DOHH2 (cell line): Measurements from ENCODE around the gene DXO.

Experiments
- H3F3A ChIP-seq: fragments of 200-600 bp; sonication (generic), shearing (Covaris generic); 2 replicates; pipeline ENCODE4 v1.6.0; 2016; ENCODE audit warnings: antibody characterized with exemption, mild to moderate bottlenecking; ENCODE audit not compliant: control insufficient read depth, insufficient read depth
- H3K27ac ChIP-seq: fragments of 200-600 bp; sonication (generic); 2 replicates; pipeline ENCODE4 v1.5.1; 2014; ENCODE audit warnings: low read depth, mild to moderate bottlenecking, low read length, moderate library complexity
- H3K27me3 ChIP-seq: fragments of 200-600 bp; sonication (generic); 2 replicates; pipeline ENCODE4 v1.6.1; 2014; ENCODE audit warnings: mild to moderate bottlenecking, low read length, mixed read lengths; ENCODE audit not compliant: control insufficient read depth
- H3K36me3 ChIP-seq: fragments of 200-600 bp; sonication (generic); 2 replicates; pipeline ENCODE4 v1.6.1; 2014; ENCODE audit warnings: mild to moderate bottlenecking, low read length, moderate library complexity, mixed read lengths; ENCODE audit not compliant: control insufficient read depth
- H3K4me1 ChIP-seq: fragments of 200-600 bp; sonication (generic); 2 replicates; pipeline ENCODE4 v1.6.1; 2014; ENCODE audit warnings: mild to moderate bottlenecking, low read length, mixed read lengths; ENCODE audit not compliant: control insufficient read depth
- H3K4me2 ChIP-seq: fragments of 200-600 bp; sonication (generic); 2 replicates; pipeline ENCODE4 v1.6.0; 2014; ENCODE audit warnings: mild to moderate bottlenecking, low read length, moderate library complexity
- H3K4me3 ChIP-seq: fragments of 200-600 bp; sonication (generic); 2 replicates; pipeline ENCODE4 v1.5.1; 2014; ENCODE audit warnings: mild to moderate bottlenecking, low read length, mixed read lengths
- H3K79me2 ChIP-seq: fragments of 200-600 bp; sonication (generic); 2 replicates; pipeline ENCODE4 v1.6.1; 2014; ENCODE audit warnings: mild to moderate bottlenecking, low read length, mixed read lengths; ENCODE audit not compliant: control insufficient read depth
- H3K9me2 ChIP-seq: fragments of 200-600 bp; sonication (generic); replicated peaks from 2 replicates; pipeline ENCODE4 v1.6.1; 2014; ENCODE audit warnings: mild to moderate bottlenecking, low read length, mixed read lengths; ENCODE audit not compliant: control insufficient read depth
- H3K9me3 ChIP-seq: fragments of 200-600 bp; sonication (generic); 2 replicates; pipeline ENCODE4 v1.6.1; 2014; ENCODE audit warnings: antibody characterized with exemption, low read length, mixed read lengths; ENCODE audit not compliant: control insufficient read depth, insufficient read depth
- H4K20me1 ChIP-seq: fragments of 200-600 bp; sonication (generic); 2 replicates; pipeline ENCODE4 v1.6.0; 2014; ENCODE audit warnings: low read depth, mild to moderate bottlenecking, antibody characterized with exemption, low read length, moderate library complexity; ENCODE audit not compliant: control insufficient read depth, insufficient read depth
- EZH2phosphoT487 ChIP-seq: fragments of 200-600 bp; sonication (generic); IDR thresholded peaks from 2 replicates; pipeline ENCODE4 v1.6.1; 2017; ENCODE audit warnings: borderline replicate concordance, mild to moderate bottlenecking, antibody characterized with exemption, low read length, moderate library complexity, mixed read lengths
- TF ChIP-seq, protein P1 (sequence below): fragments of 200-600 bp; sonication (generic); IDR thresholded peaks from one replicate; pipeline ENCODE4 v1.5.1; 2014; ENCODE audit warnings: antibody characterized with exemption, mild to moderate bottlenecking, low read depth, low read length; ENCODE audit not compliant: poor library complexity, severe bottlenecking

DXO gene

DNA sequence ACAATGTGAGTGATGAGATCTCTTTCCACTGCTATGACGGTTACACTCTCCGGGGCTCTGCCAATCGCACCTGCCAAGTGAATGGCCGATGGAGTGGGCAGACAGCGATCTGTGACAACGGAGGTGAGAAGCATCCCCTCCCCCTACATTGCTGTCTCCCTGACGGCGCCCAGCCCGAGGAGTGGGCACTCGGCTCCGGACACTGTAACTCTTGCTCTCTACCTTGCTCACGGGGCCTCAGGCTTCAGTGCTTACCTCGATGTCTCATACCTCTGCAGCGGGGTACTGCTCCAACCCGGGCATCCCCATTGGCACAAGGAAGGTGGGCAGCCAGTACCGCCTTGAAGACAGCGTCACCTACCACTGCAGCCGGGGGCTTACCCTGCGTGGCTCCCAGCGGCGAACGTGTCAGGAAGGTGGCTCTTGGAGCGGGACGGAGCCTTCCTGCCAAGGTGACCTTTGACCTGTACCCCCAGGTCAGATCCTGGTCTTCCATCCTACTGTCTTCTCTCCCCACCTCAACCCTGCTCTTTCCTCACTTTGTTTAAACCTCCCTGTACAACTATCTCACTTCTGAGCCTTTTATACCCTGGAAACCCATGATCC, 24.8 kb downstream of the DXO start:
- Histone ChIP-seq H3K4me3 (no peak overlapping the region), H3F3A (no peaks in the 10 kb centered on the region), H3K9me3 (no peaks in the 10 kb centered on the region), H3K4me2 (no peak overlapping the region), H3K9me2 (no peaks in the 10 kb centered on the region), H3K36me3 (peaks cover 12% of the 10 kb centered on the region), H3K79me2 (no peaks in the 10 kb centered on the region), H3K4me1 (no peaks in the 10 kb centered on the region), H3K27me3 (peaks cover 3% of the 10 kb centered on the region; the same call in 1 of the 2 replicates), H3K27ac (no peak overlapping the region), H4K20me1 (no peaks in the 10 kb centered on the region)
- TF ChIP-seq EZH2phosphoT487 = no peak
- TF ChIP-seq, protein P1, sequence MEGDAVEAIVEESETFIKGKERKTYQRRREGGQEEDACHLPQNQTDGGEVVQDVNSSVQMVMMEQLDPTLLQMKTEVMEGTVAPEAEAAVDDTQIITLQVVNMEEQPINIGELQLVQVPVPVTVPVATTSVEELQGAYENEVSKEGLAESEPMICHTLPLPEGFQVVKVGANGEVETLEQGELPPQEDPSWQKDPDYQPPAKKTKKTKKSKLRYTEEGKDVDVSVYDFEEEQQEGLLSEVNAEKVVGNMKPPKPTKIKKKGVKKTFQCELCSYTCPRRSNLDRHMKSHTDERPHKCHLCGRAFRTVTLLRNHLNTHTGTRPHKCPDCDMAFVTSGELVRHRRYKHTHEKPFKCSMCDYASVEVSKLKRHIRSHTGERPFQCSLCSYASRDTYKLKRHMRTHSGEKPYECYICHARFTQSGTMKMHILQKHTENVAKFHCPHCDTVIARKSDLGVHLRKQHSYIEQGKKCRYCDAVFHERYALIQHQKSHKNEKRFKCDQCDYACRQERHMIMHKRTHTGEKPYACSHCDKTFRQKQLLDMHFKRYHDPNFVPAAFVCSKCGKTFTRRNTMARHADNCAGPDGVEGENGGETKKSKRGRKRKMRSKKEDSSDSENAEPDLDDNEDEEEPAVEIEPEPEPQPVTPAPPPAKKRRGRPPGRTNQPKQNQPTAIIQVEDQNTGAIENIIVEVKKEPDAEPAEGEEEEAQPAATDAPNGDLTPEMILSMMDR = no peak

DNA sequence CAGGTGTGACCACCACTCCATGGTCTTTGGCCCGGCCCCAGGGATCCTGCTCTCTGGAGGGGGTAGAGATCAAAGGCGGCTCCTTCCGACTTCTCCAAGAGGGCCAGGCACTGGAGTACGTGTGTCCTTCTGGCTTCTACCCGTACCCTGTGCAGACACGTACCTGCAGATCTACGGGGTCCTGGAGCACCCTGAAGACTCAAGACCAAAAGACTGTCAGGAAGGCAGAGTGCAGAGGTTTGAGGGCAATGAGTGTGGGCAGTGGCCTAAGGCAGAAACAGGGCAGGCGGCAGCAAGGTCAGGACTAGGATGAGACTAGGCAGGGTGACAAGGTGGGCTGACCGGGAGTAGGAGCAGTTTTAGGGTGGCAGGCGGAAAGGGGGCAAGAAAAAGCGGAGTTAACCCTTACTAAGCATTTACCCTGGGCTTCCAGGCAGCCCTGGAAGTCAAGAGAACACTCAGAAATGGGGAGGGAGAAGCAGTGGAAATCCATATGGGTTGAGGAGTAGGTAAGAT, 25.5 kb downstream of the DXO start:
- H3F3A ChIP-seq = no peaks in the 10 kb centered on the region
- H3K27ac ChIP-seq = no peak overlapping the region
- H3K36me3 ChIP-seq = peaks cover 4% of the 10 kb centered on the region
- no peaks in the 10 kb centered on the region for H3K9me3 ChIP-seq
- H3K4me2 ChIP-seq = no peak overlapping the region
- no peaks in the 10 kb centered on the region for H3K79me2 ChIP-seq
- no peak overlapping the region for H3K4me3 ChIP-seq
- H3K4me1 ChIP-seq = no peaks in the 10 kb centered on the region
- H3K9me2 ChIP-seq = no peaks in the 10 kb centered on the region
- TF ChIP-seq EZH2phosphoT487 = no peak
- TF ChIP-seq, protein P1 = no peak
- peaks cover 3% of the 10 kb centered on the region; the same call in 1 of the 2 replicates for H3K27me3 ChIP-seq
- no peaks in the 10 kb centered on the region for H4K20me1 ChIP-seq

DNA sequence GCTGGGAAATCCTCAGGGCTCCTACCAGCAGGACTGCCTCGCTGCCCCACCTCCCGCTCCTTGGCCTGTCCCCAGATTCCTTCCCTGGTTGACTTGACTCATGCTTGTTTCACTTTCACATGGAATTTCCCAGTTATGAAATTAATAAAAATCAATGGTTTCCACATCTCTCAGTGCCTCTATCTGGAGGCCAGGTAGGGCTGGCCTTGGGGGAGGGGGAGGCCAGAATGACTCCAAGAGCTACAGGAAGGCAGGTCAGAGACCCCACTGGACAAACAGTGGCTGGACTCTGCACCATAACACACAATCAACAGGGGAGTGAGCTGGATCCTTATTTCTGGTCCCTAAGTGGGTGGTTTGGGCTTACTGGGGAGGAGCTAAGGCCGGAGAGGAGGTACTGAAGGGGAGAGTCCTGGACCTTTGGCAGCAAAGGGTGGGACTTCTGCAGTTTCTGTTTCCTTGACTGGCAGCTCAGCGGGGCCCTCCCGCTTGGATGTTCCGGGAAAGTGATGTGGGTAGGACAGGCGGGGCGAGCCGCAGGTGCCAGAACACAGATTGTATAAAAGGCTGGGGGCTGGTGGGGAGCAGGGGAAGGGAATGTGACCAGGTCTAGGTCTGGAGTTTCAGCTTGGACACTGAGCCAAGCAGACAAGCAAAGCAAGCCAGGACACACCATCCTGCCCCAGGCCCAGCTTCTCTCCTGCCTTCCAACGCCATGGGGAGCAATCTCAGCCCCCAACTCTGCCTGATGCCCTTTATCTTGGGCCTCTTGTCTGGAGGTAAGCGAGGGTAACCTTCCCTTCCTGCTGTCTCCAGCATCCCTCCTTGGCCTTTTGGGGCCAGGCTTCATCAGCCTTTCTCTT, 26.2 kb downstream of the DXO start, which contains the start of gene CFB:
Gene CFB, plus strand, starts transcription at position 589 of the 863 bp plus-strand sequence. Its CDS starts 127 bp downstream, at position 716.
- Histone ChIP-seq H4K20me1 (no peaks in the 10 kb centered on the region), H3K4me3 (no peak within 1 kb of the TSS), H3F3A (no peaks in the 10 kb centered on the region), H3K4me2 (no peak within 1 kb of the TSS), H3K4me1 (no peaks in the 10 kb centered on the region), H3K79me2 (no peaks in the 10 kb centered on the region), H3K27me3 (peaks cover 3% of the 10 kb centered on the region; the same call in 1 of the 2 replicates), H3K9me3 (no peaks in the 10 kb centered on the region), H3K27ac (no peak within 1 kb of the TSS), H3K36me3 (no peaks in the 10 kb centered on the region), H3K9me2 (no peaks in the 10 kb centered on the region)
- TF ChIP-seq EZH2phosphoT487 = no peak
- TF ChIP-seq, protein P1 = no peak
